Left lung (tissue), 10 donors: ENCODE data around the gene DTWD1. TPM values are rescaled to one million over a fixed set of nuclear protein-coding genes. Genes with fewer than 3 reads are reported as not detected.
"Not testable (repeated sequence)": the region's sequence is repeated elsewhere in the genome, so short reads cannot be mapped to it uniquely, and the experiment has no call there.

ENCODE experiments used
- ATAC-seq: fragments of 200-7000 bp; cut with Tn5 transposase; one replicate; pipeline ENCODE4 v1.9.1; 2020; ENCODE audit warnings: moderate library complexity
- DNase-seq, 4 donors: peaks; one replicate each; pipeline ENCODE4 v3.0.0-alpha.2; 2013 to 2020
- H3K27ac ChIP-seq, 2 donors: fragments of 200-600 bp; sonication (generic) in 1 of 2; one replicate each; pipeline versions ENCODE4 v1.5.0 to v1.8.0; 2020 to 2021
- H3K27me3 ChIP-seq, 2 donors: fragments of 200-600 bp; sonication (generic) in 1 of 2; one replicate each; pipeline versions ENCODE4 v1.5.0 to v1.8.0; 2020 to 2021
- H3K36me3 ChIP-seq, 2 donors: fragments of 200-600 bp; sonication (generic) in 1 of 2; one replicate each; pipeline versions ENCODE4 v1.5.0 to v1.8.0; 2020 to 2021
- H3K4me1 ChIP-seq, 2 donors: fragments of 200-600 bp; one replicate each; pipeline ENCODE4 v1.8.0; 2021
- H3K4me3 ChIP-seq, 2 donors: fragments of 200-600 bp; sonication (generic) in 1 of 2; one replicate each; pipeline versions ENCODE4 v1.5.0 to v1.8.0; 2020 to 2021; ENCODE audit warnings: mild to moderate bottlenecking in 1 of 2
- H3K9me3 ChIP-seq, 2 donors: fragments of 200-600 bp; sonication (generic) in 1 of 2; one replicate each; pipeline versions ENCODE4 v1.5.0 to v1.8.0; 2020 to 2021
- intact Hi-C, 2 donors: fragments of 100-400 bp; cut with DNase I; formaldehyde crosslinking; loops; one replicate each; pipeline versions ENCODE4 v1.11.2 to v1.14.2; 2022
- polyA plus RNA-seq, 6 donors: library from polyadenylated mRNA; unstranded; fragments of 120-200 nt; gene quantifications; one replicate each; pipeline ENCODE4 v1.2.1, GENCODE V29; 2013; ENCODE audit not compliant: insufficient read length in 6 of 6
- total RNA-seq, 2 donors: library from RNA; stranded (reverse); fragmentation: NEBNext Ultra II Directional; extraction: Animal tissue kit (Norgen Biotek cat#: 25700); gene quantifications; one replicate each; pipeline ENCODE4 v1.2.1, GENCODE V29; 2021
- TF ChIP-seq, protein P1 (sequence below), 2 donors: fragments of 200-600 bp; sonication (generic) in 1 of 2; IDR thresholded peaks; one replicate each; pipeline versions ENCODE4 v1.5.0 to v1.8.0; 2021; ENCODE audit warnings: antibody characterized with exemption in 2 of 2
- donor health status: DM: no; HTN: yes; CAD: no.
- donor health status: DM: no; HTN: no; CAD: no.

The DTWD1 gene
- total and polyA plus RNA-seq, 8 donors: 21.5 to 53.4 (median 45.8) TPM

DNA sequence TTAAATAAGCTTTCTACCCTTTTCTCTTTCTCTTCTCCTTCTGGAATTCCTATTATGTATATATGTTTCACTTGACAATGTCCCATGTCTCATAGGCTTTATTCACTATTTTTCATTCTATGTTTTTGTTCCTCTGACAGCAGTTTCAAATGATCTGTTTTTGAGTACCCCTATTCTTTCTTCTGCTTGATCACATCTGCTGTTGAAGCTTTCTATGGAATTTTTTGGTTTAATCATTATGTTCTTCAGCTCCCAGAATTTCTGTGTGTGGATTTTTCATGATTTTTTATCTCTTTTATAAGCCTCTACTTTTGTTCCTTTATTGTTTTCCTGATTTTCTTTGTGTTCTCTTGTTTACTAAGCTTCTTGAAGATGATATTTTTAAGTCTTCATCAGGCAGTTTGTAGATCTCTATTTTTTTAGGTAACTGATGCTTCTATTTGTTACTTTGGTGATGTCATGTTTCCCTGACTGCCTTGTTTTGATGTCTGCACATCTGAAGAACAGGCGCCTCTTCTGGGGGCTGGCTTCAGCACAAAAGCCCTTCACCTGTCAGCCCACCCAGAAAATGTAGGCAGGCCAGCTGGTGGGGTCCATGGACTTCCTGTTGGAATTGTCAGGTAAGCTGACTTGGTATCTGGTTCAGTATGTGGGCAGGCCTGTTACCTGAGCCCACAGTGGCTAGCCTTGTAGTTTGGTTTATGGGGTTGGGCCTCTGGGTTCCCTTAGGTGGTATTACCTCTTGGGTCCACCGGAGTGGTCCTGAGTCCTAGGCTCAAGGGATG is 16.0 kb upstream of the DTWD1 start:
- TF ChIP-seq, protein P1, sequence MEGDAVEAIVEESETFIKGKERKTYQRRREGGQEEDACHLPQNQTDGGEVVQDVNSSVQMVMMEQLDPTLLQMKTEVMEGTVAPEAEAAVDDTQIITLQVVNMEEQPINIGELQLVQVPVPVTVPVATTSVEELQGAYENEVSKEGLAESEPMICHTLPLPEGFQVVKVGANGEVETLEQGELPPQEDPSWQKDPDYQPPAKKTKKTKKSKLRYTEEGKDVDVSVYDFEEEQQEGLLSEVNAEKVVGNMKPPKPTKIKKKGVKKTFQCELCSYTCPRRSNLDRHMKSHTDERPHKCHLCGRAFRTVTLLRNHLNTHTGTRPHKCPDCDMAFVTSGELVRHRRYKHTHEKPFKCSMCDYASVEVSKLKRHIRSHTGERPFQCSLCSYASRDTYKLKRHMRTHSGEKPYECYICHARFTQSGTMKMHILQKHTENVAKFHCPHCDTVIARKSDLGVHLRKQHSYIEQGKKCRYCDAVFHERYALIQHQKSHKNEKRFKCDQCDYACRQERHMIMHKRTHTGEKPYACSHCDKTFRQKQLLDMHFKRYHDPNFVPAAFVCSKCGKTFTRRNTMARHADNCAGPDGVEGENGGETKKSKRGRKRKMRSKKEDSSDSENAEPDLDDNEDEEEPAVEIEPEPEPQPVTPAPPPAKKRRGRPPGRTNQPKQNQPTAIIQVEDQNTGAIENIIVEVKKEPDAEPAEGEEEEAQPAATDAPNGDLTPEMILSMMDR (IDR thresholded peaks at IDR 0.05): no peak
- ATAC-seq: no peak
- H3K4me3 ChIP-seq: no peak overlapping the region
- intact Hi-C loops: no loop called here
- H3K36me3 ChIP-seq: no peaks in the 10 kb centered on the region
- no peak overlapping the region for H3K27ac ChIP-seq
- no peaks in the 10 kb centered on the region for H3K27me3 ChIP-seq
- no peak for DNase-seq
- H3K4me1 ChIP-seq: no peaks in the 10 kb centered on the region
- H3K9me3 ChIP-seq: peaks cover 0 to 47% of the 10 kb centered on the region in 2 donors

DNA sequence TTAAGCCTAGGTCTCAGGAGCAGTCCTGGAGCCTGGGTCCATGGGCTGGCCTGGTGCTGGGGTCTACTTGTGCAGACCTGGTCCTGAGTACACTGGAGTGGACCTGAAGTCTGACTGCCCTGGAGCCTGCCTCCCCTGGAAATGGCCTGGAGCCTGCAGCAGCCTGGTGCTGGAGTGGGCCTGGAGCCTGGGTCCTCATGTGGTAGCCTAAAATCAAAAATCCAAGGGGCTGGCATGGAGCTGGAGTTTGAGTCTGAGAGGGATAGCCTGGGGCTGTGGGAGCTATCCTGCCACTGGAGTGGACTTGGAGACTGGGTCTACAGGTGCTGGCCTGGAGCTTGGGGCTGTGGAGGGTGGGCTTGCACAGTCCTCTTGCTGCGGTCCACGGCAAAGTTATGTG is 15.3 kb upstream of the DTWD1 start:
- ATAC-seq: no peak
- H3K4me3 ChIP-seq: no peak overlapping the region

DNA sequence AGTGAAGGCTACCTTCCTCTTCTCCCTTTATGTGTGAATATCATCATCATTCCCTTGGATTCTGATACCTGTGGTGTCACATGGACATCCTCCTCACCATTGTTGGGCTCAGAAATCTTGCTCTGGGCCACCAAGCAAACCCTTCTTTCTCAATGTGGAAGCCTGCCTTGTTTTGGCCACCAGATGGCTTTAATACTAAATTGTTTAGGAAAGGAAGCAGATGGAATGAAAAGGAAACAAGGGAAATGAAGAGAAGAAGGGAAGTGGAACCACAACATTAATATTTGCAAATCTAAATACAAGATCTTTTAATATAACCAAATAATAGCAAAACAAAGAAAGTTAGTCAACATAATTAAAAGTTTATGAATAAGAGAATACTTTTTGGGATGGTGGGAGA is 14.3 kb upstream of the DTWD1 start:
- H3K27me3 ChIP-seq: no peaks in the 10 kb centered on the region
- no peak for ATAC-seq
- no peaks in the 10 kb centered on the region for H3K4me1 ChIP-seq
- no peak for DNase-seq
- H3K36me3 ChIP-seq: no peaks in the 10 kb centered on the region
- peaks cover 0 to 29% of the 10 kb centered on the region in 2 donors for H3K9me3 ChIP-seq
- no peak overlapping the region for H3K27ac ChIP-seq
- intact Hi-C loops: no loop called here
- TF ChIP-seq, protein P1 (IDR thresholded peaks at IDR 0.05): no peak
- no peak overlapping the region for H3K4me3 ChIP-seq

More for the DNA sequence above, 15.3 kb upstream of the DTWD1 start:
- no peaks in the 10 kb centered on the region for H3K36me3 ChIP-seq
- no peaks in the 10 kb centered on the region for H3K4me1 ChIP-seq
- peak in 1 of 4 donors; percentile 31 for DNase-seq
- no peak overlapping the region for H3K27ac ChIP-seq
- TF ChIP-seq, protein P1 (IDR thresholded peaks at IDR 0.05): no peak
- no peaks in the 10 kb centered on the region for H3K27me3 ChIP-seq
- H3K9me3 ChIP-seq: peaks cover 0 to 40% of the 10 kb centered on the region in 2 donors
- intact Hi-C loops: no loop called here

DNA sequence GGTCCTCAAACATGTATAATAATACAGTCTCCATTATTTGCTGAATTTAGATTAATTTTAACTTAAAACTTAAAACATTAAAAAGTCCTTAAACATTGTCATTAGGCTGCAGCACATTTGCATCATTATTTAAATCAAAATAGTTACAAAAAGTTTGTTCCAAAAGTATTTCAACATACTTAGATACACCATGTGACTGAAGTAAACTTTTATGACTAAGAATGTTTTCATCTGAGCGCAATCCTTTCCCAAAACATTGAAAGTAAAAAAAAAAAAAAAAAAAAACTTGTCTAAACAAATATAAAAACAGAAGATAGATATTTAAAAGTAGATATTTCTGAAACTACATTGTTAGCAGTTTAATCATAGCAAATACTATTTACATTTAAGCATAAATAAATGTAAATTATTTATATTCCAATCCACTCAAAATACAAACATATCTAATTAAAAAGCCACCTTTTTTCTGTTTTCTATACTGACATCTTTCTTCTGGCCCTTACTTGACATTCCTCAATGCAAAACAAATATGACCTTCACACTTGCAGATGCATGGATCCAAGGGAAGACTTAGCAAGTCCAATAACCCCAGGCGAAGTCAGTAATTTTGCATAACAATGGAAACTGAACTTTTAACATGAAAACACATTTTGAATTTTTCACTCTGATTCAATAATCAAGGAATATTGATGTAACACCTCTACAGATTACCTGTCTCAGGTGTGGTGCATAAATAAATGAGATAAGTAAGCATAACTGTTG is 10.5 kb upstream of the DTWD1 start:
- Histone ChIP-seq H3K27me3 (no peaks in the 10 kb centered on the region), H3K9me3 (peaks cover 0 to 19% of the 10 kb centered on the region in 2 donors), H3K27ac (no peak overlapping the region), H3K4me1 (no peaks in the 10 kb centered on the region), H3K36me3 (peaks cover 0 to 5% of the 10 kb centered on the region in 2 donors), H3K4me3 (no peak overlapping the region)
- DNase-seq: no peak
- intact Hi-C loops: no loop called here
- no peak for ATAC-seq
- TF ChIP-seq, protein P1 (IDR thresholded peaks at IDR 0.05): no peak

DNA sequence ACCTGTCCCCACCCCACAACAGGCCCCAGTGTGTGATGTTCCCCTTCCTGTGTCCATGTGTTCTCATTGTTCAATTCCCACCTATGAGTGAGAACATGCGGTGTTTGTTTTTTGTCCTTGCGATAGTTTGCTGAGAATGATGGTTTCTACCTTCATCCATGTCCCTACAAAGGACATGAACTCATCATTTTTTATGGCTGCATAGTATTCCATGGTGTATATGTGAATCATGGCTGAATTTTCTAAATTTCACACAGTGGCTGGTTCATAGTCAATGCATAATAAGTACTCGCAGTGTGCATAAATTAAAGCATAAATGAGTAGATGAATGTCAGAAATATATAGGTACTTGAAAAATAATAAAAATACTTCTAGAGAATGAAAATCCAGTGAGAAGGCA is 8.6 kb upstream of the DTWD1 start:
- H3K36me3 ChIP-seq, H3K27ac ChIP-seq, H3K4me1 ChIP-seq, H3K4me3 ChIP-seq, ATAC-seq, intact Hi-C loops, H3K27me3 ChIP-seq, DNase-seq: not testable (repeated sequence)
- H3K9me3 ChIP-seq: peaks cover 0 to 21% of the 10 kb centered on the region in 2 donors
